Stomach (tissue), 9 donors: Measurements from ENCODE around the gene RTN4R. TPM values are rescaled to one million over a fixed set of nuclear protein-coding genes. Genes with fewer than 3 reads are reported as not detected.

Experiments used
- DNase-seq, 2 donors: peaks; one replicate each; pipeline versions ENCODE4 v3.0.0 to v3.0.0-alpha.2; 2013 to 2019
- H3K27ac ChIP-seq, 5 donors: fragments of 200-600 bp in 4 of 5; sonication (generic) in 4 of 5; one replicate each; pipeline ENCODE4 v1.5.1; 2013 to 2019; ENCODE audit warnings: mild to moderate bottlenecking in 1 of 5, moderate library complexity in 1 of 5
- H3K27me3 ChIP-seq, 3 donors: fragments of 200-600 bp; sonication (generic); one replicate each; pipeline ENCODE4 v1.5.1; 2017 to 2019; ENCODE audit warnings: mixed run types in 1 of 3
- H3K36me3 ChIP-seq, 4 donors: fragments of 200-600 bp; sonication (generic); 1 replicate in 3 of 4; 2 replicates in 1 of 4; pipeline ENCODE4 v1.5.1; 2016 to 2019
- H3K4me1 ChIP-seq, 4 donors: fragments of 200-600 bp; sonication (generic); one replicate each; pipeline ENCODE4 v1.5.1; 2016 to 2019
- H3K4me3 ChIP-seq, 4 donors: fragments of 200-600 bp; sonication (generic) in 3 of 4; one replicate each; pipeline ENCODE4 v1.5.1; 2016 to 2019; ENCODE audit warnings: mild to moderate bottlenecking in 1 of 4
- H3K9me3 ChIP-seq, 4 donors: fragments of 200-600 bp; sonication (generic); one replicate each; pipeline ENCODE4 v1.5.1; 2016 to 2019
- EP300 ChIP-seq: sonication (generic); formaldehyde crosslinking; IDR thresholded peaks from one replicate; pipeline ENCODE4 v1.6.1; 2017; ENCODE audit warnings: antibody characterized with exemption
- POLR2A ChIP-seq, 4 donors: fragments of 450-650 bp; IDR thresholded peaks; one replicate each; pipeline ENCODE4 v1.6.1; 2016; ENCODE audit warnings: antibody characterized with exemption in 4 of 4, control low read depth in 2 of 4, mild to moderate bottlenecking in 1 of 4, moderate library complexity in 1 of 4
- POLR2AphosphoS5 ChIP-seq, 3 donors: sonication (generic); formaldehyde crosslinking; IDR thresholded peaks; one replicate each; pipeline ENCODE4 v1.6.1; 2016; ENCODE audit warnings: antibody characterized with exemption in 3 of 3
- WGBS, 5 donors: extraction: QIAGEN DNeasy Blood & Tissue Kit in 3 of 5; methylation state at CpG; one replicate each; pipeline versions ENCODE4 v1.1.5 to v1.1.7; 2013 to 2018; 5-methylcytosine and 5-hydroxymethylcytosine counted together
- intact Hi-C: fragments of 100-400 bp; cut with DNase I; formaldehyde crosslinking; loops from one replicate; pipeline ENCODE4 v1.15.1; 2023; ENCODE audit warnings: low total_unique reads
- polyA plus RNA-seq, 3 donors: library from polyadenylated mRNA; stranded (reverse); fragments of 200-250 nt; gene quantifications; one replicate each; pipeline ENCODE4 v1.2.3, GENCODE V29; 2013
- total RNA-seq, 5 donors: library from RNA; depleted of rRNA; stranded (reverse); fragments of >200 nt; gene quantifications; one replicate each; pipeline versions ENCODE4 v1.1.0 to v1.2.3, GENCODE V29; 2014 to 2016
- TF ChIP-seq, protein P1 (sequence below), 7 experiments: fragments of 450-650 bp in 4 of 7; fragments of 200-600 bp in 3 of 7; sonication (generic) in 3 of 7; IDR thresholded peaks; one replicate each; pipeline ENCODE4 v1.5.1; 2016 to 2019; ENCODE audit warnings: antibody characterized with exemption in 7 of 7, control low read depth in 2 of 7, mild to moderate bottlenecking in 1 of 7
- donor health status: healthy with polysubstance abuse.
- donor health status: Bipolar disorder and iron deficiency.
- donor health status: healthy.

RTN4R gene
- total and polyA plus RNA-seq, 8 donors = 0.92 to 2.2 (median 1.7) TPM; not detected in 3

DNA sequence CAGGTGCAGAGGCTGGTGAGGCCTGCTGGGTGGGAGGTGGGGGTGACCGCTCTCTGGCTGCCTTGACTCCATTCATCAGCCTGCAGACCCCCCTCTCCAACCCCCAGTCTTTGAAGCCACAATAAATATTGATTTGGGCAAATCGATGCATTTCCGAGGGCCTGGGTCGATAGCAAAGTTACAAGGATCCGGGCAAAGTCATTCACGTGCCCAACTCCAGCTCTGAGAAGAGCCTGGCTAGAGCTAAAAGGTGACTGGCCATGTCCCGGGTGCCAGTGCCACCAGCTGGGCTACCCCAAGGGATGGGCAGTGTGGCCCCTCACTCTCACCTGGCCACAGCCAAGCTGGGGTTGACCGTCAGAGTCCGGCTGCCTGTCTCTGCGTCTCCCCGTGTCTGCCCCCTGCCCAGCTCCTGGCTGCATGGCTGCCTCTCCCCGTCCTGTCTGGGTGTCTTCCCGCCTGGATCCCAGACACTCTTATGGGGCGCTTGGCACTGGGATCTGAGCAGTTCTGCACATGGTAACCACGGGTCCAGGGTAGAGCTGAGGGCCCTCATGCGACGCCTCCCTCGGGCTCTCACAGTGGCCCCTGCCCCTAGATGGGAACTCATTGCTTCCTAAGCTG lies 70.6 kb downstream of the RTN4R start:
- WGBS, 5 donors = 78 to 93% (median 84%) methylated on average over 14 to 18 of the region's 18 CpGs
- Histone ChIP-seq H3K9me3 (no peaks in the 10 kb centered on the region), H3K4me1 (peaks cover 0 to under 1% (median 0%) of the 10 kb centered on the region in 4 donors), H3K27ac (no peak overlapping the region), H3K36me3 (no peaks in the 10 kb centered on the region), H3K27me3 (peaks cover 0 to 7% (median 0%) of the 10 kb centered on the region in 3 donors), H3K4me3 (no peak overlapping the region)
- TF ChIP-seq POLR2AphosphoS5 (IDR thresholded peaks at IDR 0.05) = no peak
- no peak for TF ChIP-seq POLR2A (IDR thresholded peaks at IDR 0.05)
- TF ChIP-seq, protein P1, sequence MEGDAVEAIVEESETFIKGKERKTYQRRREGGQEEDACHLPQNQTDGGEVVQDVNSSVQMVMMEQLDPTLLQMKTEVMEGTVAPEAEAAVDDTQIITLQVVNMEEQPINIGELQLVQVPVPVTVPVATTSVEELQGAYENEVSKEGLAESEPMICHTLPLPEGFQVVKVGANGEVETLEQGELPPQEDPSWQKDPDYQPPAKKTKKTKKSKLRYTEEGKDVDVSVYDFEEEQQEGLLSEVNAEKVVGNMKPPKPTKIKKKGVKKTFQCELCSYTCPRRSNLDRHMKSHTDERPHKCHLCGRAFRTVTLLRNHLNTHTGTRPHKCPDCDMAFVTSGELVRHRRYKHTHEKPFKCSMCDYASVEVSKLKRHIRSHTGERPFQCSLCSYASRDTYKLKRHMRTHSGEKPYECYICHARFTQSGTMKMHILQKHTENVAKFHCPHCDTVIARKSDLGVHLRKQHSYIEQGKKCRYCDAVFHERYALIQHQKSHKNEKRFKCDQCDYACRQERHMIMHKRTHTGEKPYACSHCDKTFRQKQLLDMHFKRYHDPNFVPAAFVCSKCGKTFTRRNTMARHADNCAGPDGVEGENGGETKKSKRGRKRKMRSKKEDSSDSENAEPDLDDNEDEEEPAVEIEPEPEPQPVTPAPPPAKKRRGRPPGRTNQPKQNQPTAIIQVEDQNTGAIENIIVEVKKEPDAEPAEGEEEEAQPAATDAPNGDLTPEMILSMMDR (IDR thresholded peaks at IDR 0.05) = no peak
- intact Hi-C loops = no loop called here
- DNase-seq = no peak

DNA sequence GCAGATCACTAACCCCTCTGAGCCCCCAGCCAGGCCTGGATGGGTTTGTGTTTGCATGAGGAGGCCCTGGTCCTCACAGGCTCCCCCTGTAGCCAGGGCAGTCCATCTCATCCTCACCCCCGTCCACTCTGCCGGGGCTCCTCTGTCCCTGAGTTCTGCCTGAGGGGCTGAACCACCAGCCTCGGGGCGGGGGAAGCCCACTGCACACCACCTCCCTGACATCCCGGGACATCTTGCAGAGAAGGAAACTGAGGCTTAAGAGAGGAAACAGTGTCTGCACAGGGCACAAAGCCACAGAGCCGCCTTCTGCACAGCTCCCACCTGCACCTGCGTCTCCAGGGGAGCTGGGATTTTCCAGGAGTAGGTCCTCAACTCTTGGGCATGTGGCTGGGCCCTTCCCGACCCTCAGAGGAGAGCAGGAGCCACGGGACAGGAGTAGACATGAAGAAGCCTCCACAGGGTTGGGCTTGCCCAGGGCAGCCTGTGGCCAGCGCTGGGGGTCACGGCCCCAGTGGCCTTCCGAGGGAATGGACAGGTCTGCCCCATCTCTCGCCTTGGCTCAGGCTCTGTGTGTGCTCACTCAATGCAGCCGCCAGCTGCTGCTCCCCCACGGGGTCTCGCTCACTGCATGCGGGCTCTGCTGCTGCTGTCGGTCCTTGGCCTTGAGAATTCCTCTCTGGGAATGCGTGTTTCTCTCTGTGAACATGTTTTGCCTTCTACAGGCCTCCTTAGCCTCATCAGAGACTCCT lies 71.8 kb downstream of the RTN4R start:
- Histone ChIP-seq H3K27ac (no peak overlapping the region), H3K4me1 (no peaks in the 10 kb centered on the region), H3K27me3 (no peaks in the 10 kb centered on the region), H3K36me3 (no peaks in the 10 kb centered on the region), H3K4me3 (no peak overlapping the region), H3K9me3 (no peaks in the 10 kb centered on the region)
- TF ChIP-seq EP300 = no peak
- TF ChIP-seq, protein P1 (IDR thresholded peaks at IDR 0.05) = no peak
- TF ChIP-seq POLR2AphosphoS5 (IDR thresholded peaks at IDR 0.05) = no peak
- no peak for TF ChIP-seq POLR2A (IDR thresholded peaks at IDR 0.05)
- intact Hi-C loops = no loop called here
- 73 to 84% (median 80%) methylated on average over 8 to 19 of the region's 19 CpGs for WGBS, 5 donors
- no peak for DNase-seq

DNA sequence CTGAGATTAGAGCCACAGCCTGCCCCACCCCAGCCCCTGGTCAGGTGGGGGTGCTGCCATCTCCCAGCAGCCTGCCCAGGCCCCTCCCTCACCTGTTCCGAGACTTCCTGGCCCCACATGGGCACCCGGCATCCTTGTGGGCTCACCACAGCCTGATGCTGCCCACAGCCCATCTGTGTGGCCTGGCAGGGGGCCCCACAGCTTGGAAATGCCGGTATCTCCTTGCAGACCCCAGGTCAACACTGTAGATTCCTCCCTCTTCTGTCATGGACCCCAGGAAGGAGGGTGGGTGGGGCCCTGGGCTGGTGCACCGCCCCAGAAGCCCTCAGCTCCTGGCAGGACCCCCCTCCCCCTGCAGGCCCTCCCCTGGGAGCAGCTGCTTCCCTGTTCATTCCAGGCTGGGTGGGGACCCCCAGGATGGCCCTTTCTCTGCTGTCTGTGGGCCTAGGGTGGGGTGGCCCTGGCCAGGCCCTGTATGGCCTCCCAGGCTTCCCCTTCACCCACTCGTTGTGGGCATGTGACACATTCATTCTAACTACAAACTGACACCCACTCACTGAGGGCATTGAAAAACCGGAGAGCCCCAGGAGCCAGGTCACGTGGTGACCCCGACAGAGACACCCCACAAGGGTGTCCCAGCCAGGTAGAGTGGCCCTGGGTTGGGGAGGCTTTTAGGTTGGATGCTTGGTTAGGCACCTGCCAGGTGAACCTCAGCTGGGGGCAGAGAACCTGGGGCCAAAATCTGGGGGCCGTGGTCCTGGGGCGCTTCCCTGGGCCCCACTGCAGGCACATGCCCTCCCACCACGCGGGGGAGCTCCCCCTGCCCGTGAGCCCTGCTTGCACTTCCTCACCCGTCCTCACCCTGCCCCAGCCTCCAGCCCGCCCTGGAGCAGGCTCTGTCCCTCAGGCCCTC lies 73.2 kb downstream of the RTN4R start:
- intact Hi-C loops = no loop called here
- no peaks in the 10 kb centered on the region for H3K9me3 ChIP-seq
- no peak overlapping the region for H3K4me3 ChIP-seq
- no peak overlapping the region for H3K27ac ChIP-seq
- no peak for DNase-seq
- no peaks in the 10 kb centered on the region for H3K4me1 ChIP-seq
- no peak for TF ChIP-seq EP300
- TF ChIP-seq POLR2A (IDR thresholded peaks at IDR 0.05) = no peak
- no peak for TF ChIP-seq POLR2AphosphoS5 (IDR thresholded peaks at IDR 0.05)
- TF ChIP-seq, protein P1 (IDR thresholded peaks at IDR 0.05) = no peak
- H3K36me3 ChIP-seq = no peaks in the 10 kb centered on the region
- WGBS, 5 donors = 69 to 81% (median 72%) methylated on average over 12 to 15 of the region's 15 CpGs
- H3K27me3 ChIP-seq = no peaks in the 10 kb centered on the region

DNA sequence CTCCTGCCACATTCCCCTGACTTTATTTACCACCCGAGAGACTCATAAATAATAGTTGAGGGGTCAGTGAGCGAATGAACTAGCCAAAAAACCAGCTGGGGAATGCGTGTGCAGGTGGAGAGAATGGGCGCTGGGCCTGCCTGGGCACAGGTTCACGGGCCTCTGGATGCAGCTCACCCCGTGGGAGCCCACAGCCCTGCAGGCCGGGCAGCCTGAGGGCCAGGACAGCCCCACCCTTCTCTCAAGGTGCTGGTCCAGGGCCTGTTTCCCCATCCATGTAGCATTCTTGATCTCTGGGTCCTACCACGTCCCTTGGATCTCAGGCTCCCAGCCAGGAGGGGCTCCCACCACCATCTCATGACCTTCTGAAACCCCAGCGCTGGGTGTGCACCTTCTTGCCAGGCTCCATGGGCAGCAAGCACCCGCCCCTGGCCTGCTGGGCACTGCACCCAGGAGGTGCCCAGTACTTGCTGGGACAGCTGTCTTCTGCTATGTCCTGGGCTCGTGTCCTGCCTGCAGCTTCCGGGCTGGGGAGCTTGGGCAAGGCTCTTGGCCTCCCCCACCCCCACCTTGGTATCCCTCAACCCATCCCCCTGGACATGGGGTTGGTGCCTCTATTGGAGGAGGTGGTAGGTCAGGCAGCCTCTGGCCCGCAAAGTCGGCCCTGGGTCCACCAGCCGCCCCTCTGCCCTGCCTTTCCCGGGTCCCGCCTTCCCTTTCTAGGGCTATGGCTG lies 74.2 kb downstream of the RTN4R start:
- no peak overlapping the region for H3K27ac ChIP-seq
- H3K9me3 ChIP-seq = no peaks in the 10 kb centered on the region
- TF ChIP-seq POLR2AphosphoS5 (IDR thresholded peaks at IDR 0.05) = no peak
- H3K4me3 ChIP-seq = no peak overlapping the region
- no peaks in the 10 kb centered on the region for H3K27me3 ChIP-seq
- H3K36me3 ChIP-seq = no peaks in the 10 kb centered on the region
- intact Hi-C loops = no loop called here
- no peak for DNase-seq
- no peaks in the 10 kb centered on the region for H3K4me1 ChIP-seq
- 80 to 89% (median 85%) methylated on average over 12 to 17 of the region's 17 CpGs for WGBS, 5 donors
